Epithelial cell of proximal tubule (primary cell): ENCODE results near the gene MSMB. TPM values are rescaled to one million over a fixed set of nuclear protein-coding genes. Genes with fewer than 3 reads are reported as not detected.
"Not testable (repeated sequence)": the region's sequence is repeated elsewhere in the genome, so short reads cannot be mapped to it uniquely, and the experiment has no call there.

ENCODE experiments used
- DNase-seq: peaks from one replicate; pipeline ENCODE4 v3.0.0-alpha.2; 2011; ENCODE audit warnings: low read depth
- H3K4me3 ChIP-seq: 2 replicates; pipeline ENCODE4 v1.5.1; 2011; ENCODE audit warnings: low read depth, mild to moderate bottlenecking, low read length
- CTCF ChIP-seq: conservative IDR thresholded peaks from 2 replicates; pipeline ENCODE4 v1.5.1; 2012; ENCODE audit warnings: low read depth, mild to moderate bottlenecking, low read length
- total RNA-seq: library from RNA; depleted of rRNA; stranded (reverse); fragments of >200 nt; gene quantifications from 2 replicates; pipeline ENCODE4 v1.2.3, GENCODE V29; 2015

The MSMB gene
- total RNA-seq, 1 donor from 2014 or later = not detected

GRCh38 chr10:46091080-46091827, 45.2 kb upstream of the MSMB start:
- TF ChIP-seq CTCF = no peak
- DNase-seq = no peak
- H3K4me3 ChIP-seq = no peak overlapping the region

GRCh38 chr10:46090258-46090812, 44.3 kb upstream of the MSMB start:
- TF ChIP-seq CTCF = no peak
- no peak for DNase-seq
- no peak overlapping the region for H3K4me3 ChIP-seq

- not testable (repeated sequence) for DNase-seq, H3K4me3 ChIP-seq
Observed at GRCh38 chr10:46087381-46087780, 41.3 kb upstream of the MSMB start.

- TF ChIP-seq CTCF = no peak
- DNase-seq = no peak
- no peak overlapping the region for H3K4me3 ChIP-seq
Observed at GRCh38 chr10:46084321-46085165, 38.5 kb upstream of the MSMB start.

- no peak for TF ChIP-seq CTCF
- DNase-seq = no peak
- H3K4me3 ChIP-seq = no peak overlapping the region
Observed at GRCh38 chr10:46080886-46081285, 34.8 kb upstream of the MSMB start.

- DNase-seq = no peak
- no peak for TF ChIP-seq CTCF
- H3K4me3 ChIP-seq = no peak overlapping the region
Observed at GRCh38 chr10:46079831-46080585, 33.9 kb upstream of the MSMB start.
